NCI-H2029 (cell line): ENCODE measurements around the gene IRS2.
A peak's percentile ranks its signal among the peaks of the same experiment; 100 is the strongest.

Source experiments
- DNase-seq: peaks from one replicate; lab custom pipeline; 2025; lab: John Stamatoyannopoulos, UW

The IRS2 gene

GRCh38 chr13:109807345-109807744, 21.0 kb upstream of the IRS2 start:
- DNase-seq: no peak

DNA sequence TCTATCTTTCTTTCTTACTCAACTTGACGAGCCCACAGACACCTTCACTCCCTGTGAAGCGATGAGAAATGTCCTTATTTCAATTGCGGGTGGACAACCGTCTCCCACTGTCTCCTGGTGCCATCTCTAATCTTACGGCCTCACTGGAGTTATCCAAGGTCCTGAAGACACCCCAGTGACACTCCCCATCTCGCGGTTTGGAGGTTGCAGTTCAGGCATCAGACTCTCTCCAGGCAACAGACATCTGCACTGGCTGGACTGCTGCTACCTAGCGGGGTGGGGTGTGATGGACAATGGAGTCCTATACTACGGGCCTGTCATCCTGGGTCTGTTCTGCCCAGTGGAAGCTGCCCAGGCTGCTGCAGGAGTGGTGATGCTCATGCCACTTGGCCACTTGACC, 18.3 kb upstream of the IRS2 start:
- DNase-seq: no peak

- DNase-seq: no peak
These were observed 17.4 kb upstream of the IRS2 start for GRCh38 chr13:109803825-109804224.

DNA sequence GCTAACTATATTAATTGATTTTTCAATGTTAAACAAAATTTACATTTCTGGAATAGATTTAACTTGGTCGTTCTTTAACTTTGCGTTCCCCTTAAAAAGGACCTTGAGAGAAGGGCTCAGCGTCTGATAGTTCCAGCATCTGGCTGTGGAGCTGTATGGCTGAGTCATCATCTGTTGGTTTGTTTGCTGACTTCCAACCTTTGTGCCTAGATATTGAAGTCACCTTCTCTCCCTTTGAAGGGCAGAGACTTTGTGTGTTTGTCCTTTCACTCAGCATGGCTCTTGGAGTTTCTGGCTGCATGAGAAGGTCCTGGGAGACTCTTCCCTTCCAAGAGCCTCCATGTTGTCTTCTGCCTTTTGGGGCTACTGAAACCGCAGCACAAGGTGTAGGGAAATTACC, 16.6 kb upstream of the IRS2 start:
- DNase-seq: no peak

DNA sequence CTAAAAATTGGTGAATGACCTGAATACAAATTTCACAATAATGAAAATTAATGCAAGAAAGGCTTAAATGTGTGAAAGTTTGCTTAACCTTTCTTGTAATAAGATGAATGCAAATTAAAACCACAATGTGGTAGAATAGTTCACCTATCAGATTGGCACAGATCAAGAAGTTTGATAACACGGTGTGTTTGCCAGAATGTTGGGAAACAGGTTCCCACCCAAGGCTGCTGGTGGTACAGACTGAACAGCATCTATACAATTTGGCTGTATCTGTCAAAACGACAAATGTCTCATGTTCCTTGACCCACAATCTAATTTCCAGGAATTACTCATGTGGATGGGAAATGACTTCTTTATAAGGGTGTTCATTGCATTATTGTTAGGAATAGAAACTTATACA, 8.6 kb upstream of the IRS2 start:
- no peak for DNase-seq

DNA sequence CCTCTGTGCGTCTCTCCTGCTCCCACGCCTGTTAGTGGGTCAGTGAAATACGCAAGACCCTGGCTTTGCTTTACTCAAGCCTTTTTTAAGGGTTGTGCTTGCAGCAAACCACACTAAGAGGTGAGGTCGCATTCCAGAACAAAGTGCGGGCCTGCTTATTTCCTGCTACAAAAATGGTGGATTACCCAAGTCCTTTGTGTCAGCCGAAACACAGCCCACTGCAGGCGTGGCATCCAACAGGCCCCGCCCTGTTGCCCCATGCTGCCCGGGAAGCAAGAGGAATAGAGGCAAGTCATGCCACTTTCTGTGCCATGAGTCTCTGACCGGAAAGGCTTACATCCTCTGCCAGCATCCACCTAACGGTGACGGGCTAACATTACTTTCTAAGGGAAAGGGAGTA, 7.7 kb upstream of the IRS2 start:
- no peak for DNase-seq

GRCh38 chr13:109792416-109793059, 6.2 kb upstream of the IRS2 start:
- DNase-seq: no peak

- DNase-seq: peak; percentile 76
These were observed 4.7 kb upstream of the IRS2 start for GRCh38 chr13:109790942-109791605.

DNA sequence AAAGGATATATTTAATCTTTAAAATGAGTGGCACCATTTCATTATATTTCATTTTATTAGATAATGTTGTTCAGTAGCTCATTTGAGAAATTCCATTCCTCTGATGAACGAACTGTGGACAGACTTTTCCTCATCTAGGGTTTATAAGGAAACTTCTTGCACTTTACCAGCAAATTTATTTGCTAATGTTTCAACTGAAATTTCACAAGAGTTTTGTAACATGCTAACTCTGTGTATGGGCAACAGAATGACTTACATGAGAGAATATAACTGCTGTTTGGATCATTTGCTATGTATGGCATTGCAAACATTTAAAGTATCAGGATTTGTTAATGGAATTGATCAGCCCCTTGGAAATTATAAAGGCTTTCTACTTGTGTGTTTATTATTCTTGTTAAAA, 3.7 kb upstream of the IRS2 start:
- no peak for DNase-seq

- DNase-seq: no peak
These were observed 2.9 kb upstream of the IRS2 start for GRCh38 chr13:109789262-109789661.

- no peak for DNase-seq
These were observed 2.2 kb upstream of the IRS2 start for GRCh38 chr13:109788372-109789111.

DNA sequence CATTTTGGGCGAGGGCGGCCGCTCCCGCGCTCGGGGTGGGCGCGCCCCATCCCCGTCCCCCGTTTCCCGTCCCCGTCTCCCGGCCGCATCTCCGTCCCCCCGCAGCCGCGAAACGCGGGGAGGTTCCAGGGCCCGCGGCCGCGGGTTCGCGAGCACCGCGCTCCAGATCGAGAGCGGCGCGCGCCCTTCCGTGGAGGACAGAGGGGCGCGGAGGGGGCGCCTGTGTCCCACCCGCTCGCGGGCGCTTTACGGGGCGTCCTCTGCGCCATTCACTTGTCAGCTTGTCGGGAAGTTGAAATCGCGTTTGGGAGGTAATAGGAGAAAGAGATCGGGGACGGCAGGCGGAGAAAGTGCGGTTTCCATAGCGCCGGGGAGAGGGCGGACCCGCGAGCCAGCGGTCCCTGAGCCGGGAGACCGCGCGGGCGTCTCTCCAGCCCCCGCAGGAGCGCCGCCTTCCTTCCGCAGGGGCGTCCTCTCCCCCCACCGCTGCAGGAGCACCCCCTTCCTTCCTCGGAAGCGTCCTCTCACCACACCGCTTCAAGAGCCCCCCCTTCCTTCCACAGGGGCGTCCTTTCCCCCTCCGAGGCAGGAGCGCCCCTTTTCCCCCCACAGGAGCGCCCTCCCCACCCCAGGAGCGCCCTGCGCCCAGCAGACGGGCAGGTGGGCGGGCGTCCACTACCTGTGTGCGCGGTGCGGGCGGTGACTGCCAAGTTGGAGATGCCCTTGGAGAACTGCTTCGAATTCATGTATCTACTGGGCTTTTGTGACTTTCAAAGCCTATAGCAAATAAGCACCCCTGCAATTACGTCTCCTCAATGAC, 962 bp upstream of the IRS2 start:
- DNase-seq: peak; percentile 51

GRCh38 chr13:109785892-109786450, 412 bp downstream of the IRS2 start:
- no peak for DNase-seq

GRCh38 chr13:109785141-109785891, 1.1 kb downstream of the IRS2 start:
- peak; percentile 57 for DNase-seq

DNA sequence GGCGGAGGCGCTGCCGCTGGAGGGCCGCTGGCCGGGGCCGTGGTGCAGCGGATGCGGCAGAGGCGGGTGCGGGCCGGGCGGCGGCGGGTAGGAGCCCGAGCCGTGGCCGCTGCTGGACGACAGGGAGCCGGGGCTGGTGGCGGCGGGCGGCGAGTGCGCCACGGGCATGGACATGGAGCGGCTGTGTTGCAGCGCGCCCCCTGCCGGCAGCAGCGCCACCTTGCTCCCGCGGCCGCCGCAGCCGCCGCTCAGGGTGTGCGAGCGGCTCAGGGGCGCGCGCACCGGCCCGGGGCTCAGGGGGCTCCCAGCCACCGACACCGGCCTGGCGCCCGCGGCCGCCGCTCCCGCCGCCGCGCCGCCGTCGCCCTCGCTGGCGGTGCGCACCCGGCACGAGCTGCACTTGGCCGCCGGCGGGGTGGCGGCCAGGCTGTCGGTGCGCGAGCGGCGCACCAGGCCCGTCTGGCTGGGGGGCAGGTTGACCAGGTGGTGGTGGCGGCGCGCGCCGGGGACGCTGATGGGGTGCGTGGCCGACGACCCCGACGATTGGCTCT, 1.7 kb downstream of the IRS2 start:
- peak; percentile 79 for DNase-seq

DNA sequence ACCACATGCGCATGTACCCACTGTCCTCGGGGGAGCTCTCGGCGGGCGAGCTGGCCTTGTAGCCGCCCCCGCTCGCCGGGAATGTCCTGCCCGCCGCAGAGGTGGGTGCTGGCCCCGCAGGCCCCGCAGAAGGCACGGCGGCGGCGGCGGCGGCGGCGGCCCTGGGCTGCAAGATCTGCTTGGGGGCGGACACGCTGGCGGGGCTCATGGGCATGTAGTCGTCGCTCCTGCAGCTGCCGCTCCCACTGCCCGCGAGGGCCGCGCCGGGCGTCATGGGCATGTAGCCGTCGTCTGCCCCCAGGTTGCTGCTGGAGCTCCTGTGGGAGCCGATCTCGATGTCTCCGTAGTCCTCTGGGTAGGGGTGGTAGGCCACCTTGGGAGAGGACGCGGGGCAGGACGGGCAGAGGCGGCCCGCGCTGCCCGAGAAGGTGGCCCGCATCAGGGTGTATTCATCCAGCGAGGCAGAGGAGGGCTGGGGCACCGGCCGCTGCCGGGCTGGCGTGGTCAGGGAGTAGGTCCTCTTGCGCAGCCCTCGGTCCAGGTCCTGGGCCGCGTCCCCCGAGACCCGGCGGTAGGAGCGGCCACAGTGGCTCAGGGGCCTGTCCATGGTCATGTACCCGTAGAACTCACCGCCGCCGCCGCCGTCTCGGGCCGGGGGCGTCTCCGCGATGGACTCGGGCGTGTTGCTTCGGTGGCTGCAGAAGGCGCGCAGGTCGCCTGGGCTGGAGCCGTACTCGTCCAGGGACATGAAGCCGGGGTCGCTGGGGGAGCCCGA, 2.4 kb downstream of the IRS2 start:
- no peak for DNase-seq

DNA sequence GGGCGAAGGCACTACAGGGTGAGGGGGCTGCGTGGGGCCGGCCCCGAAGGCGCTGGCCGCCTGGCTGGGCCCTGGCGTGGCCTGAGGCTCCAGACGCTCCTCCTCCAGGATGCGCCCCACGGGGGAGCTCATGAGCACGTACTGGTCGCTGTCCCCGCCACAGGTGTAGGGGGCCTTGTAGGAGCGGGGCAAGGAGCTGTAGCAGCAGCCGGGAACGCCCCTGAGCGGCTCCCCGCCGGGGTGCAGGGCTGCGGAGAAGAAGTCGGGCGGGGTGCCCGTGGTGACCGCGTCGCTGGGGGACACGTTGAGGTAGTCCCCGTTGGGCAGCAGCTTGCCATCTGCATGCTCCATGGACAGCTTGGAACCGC, 3.0 kb downstream of the IRS2 start:
- DNase-seq: no peak

DNA sequence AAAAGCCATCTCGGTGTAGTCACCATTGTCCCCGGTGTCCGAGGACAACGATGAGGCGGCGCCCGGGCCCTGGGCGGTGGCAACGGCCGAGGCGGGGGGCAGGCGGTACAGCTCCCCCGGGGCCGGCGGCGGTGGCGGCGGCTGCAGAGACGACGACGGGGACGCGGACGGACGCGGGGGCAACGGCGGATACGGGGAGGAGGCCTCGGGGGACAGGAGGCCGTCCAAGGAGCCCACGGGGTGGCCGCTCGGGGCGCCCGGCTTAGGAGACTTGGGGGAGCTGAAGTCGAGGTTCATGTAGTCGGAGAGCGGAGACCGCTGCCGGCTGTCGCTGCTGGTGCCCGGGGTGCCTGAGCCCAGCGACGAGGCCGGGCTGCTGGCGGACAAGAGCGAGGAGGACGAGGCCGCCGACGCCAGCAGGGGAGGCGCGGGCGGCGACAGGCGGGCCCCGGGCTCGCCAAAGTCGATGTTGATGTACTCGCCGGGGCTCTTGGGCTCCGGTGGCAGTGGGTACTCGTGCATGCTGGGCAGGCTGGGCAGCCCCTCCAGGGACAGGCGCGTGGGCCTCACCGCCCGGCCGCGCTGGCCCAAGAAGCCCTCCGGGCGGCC, 3.5 kb downstream of the IRS2 start:
- DNase-seq: no peak

DNA sequence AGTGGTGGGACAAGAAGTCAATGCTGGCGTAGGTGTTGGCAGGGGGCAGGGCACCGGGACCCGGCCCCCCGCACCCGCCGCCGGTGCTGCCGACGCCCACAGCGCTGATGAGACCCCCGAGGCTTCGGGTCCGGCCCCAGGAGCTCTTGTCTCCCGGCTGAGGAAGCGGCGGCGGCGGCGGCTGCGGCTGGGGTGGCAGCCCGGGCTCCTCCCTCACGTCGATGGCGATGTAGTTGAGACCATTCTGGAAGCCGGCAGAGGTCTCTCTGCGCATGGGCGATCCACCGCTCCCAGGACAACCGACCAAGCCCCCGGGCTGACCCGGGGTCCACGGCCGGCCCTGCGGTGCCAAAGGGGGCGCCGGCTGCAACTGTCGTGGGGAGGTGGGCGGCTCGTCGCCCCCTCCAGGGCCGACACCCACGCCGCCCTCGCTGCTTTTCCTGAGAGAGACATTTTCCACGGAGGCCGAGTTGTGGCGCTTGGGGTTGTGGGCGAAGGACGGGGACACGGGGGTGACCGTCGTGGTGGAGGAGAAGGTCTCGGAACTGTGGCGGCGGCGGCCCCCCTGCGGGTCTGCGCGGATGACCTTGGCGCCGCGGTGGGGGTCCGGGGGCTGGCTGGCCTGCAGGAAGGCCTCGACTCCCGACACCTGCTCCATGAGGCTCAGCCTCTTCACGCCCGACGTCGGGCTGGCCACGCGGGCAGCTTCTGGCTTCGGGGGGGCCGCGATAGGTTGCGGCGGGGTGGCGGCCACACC, 4.1 kb downstream of the IRS2 start:
- peak; percentile 37 for DNase-seq
